NCI-H82 (cell line): Measurements from ENCODE around the gene PMEL.
"Not testable (repeated sequence)": the region's sequence is repeated elsewhere in the genome, so short reads cannot be mapped to it uniquely, and the experiment has no call there.

Experiments
- DNase-seq: peaks from one replicate; lab custom pipeline; 2025; lab: John Stamatoyannopoulos, UW

PMEL gene

DNA sequence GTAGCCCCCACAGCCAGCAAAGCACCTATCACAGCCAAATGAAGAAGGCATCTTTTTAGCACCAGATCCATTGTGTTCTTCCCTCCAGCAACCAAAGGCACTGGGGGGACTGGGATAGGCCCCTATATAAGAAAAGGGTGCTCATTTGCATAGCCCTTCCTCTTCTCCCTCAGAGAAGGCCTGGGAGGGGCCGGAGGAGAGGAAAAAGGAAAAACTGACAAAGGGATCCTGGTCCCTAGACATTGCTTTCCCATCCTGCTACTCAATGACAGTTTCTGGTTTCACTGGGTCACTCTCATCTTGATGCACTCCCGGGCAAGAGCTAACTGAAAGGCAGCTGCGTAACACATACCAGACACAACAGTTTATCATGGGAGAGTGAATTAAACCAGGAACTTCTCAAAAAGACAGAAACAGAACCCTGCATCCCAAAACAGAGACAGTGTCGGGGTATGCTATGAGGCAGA, at the start of gene PMEL:
TSS of gene PMEL (minus strand) at position 102 of the 467 bp plus-strand sequence. CDS start at position 71, 31 bp downstream.
- no peak for DNase-seq

DNA sequence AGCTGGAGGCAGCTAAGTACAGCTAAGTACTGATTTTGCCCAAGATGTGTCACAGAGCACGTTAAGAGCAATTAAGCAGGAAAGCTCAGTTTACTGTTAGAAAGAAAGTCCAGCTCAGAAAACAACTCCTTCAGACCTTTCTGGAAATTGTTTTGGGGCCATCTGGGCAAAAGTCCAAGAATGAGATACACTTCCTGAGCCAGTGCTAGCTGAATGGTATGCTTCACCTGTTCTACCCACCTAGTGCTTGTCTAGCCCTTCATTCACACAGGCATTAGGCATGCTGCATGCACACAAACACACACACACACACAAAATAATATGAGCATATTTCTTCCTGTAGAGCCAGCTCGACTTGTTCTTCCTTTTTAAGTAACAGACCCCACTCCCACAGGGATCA, 48.4 kb upstream of the PMEL start:
- DNase-seq, result no peak

DNA sequence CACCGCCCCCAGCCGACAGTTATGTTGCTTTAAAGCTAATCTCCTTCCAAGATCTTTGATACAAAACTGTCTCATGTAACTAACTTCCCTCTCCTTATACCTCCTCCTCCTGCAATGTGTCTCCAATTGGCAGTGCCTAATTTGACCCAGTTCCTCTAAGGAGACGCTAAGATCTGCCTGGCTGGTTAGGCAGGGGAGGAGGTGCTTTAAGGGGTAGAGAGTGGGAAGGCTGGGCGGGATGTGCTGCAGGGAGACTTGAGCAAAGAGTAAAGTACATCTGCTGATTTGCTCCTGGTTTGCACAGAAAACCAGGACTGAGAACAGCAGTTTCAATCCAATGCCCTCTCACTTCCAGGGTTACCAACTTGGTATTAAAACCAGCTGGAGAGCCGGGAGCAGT, 47.6 kb upstream of the PMEL start:
- no peak for DNase-seq

DNA sequence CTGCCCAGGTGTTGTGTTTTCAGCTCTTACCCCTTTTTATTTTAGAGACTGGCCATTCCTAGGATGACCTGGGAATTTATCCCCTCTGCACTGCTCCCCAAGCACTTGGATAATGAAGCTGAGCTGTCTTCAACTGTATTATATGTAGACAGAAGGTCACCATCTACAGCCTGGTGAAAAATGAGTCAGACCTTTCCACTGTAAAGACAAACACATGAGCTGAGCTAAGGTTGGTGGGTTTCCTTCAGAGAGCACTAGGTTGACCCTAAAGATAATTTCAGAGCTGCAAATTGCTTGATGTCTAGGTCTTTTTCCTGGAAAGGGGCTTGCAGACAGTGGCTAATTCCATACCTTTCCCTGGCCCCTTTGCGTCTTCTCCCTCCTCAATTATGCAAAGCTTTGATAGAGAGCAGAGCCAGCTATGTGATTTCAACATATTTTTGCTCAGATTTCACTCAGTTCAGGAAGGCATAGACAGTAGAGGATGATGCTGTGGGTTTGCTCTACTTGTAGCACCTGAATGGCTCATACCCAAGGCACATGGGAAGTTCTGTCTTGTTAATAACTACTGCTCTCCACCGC, 45.8 kb upstream of the PMEL start:
- no peak for DNase-seq

- no peak for DNase-seq
Measured at GRCh38 chr12:56010111-56010570, 44.3 kb upstream of the PMEL start.

DNA sequence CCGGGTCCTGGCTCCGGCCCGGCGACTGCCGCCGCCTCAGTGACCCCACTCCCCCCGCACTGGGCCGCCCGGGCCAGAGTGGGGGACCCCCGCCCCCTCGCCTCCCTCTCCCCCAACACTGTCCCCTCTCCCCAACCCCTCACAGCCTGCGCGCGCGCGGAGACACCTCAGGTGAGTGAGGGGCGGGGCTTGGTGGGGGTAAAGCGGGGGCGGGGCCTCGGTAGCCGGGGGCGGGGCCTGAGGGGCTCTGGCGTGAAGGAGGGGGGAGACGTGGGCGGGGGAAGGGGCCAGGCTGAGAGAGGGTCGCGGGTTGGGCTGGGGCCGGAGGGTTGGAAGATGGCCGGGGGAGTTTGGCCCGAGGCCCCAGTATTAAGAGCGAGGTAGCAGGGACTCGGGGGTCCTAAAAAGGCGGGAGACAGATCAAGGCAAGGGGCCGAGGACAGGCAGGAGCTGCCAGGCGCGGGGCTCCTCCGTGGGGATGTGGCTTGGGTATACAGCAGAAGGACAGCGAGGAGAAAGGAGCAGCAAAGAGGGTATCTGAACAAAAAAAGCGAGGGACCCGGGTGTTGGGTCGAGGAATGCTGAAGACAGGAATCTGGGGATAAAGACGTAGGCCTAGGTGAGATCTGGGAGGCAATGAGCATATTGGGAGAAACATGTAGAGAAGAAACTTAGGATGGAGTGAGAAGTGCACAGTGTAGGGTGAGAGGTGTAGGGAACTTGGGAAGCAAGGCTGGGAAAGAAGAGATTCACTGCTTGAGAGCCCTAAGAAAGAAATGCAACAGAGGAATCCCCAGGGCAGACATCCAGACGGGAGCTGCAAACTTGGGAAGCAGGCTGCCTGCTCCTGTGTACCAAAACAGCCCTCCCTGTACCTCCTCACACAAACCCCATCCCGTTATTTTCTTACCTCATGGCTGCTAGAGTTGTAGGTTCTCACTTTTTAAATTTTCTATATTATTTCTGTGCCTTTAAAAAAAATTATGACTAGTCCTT, 42.0 kb upstream of the PMEL start:
- DNase-seq, result peak; percentile 77

DNA sequence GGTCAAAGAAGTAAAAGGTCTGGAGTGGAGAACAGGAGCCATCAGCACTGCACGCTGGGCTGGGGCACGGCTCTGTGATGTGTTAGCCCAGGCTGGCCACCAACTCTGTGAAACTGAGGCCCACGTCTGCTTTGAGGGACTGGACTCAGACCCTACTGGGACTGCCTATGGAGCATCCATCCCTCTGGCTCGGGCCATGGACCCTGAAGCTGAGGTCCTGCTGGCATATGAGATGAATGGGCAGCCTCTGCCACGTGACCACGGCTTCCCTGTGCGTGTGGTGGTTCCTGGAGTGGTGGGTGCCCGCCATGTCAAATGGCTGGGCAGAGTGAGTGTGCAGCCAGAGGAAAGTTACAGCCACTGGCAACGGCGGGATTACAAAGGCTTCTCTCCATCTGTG, 38.4 kb upstream of the PMEL start:
- no peak for DNase-seq

DNA sequence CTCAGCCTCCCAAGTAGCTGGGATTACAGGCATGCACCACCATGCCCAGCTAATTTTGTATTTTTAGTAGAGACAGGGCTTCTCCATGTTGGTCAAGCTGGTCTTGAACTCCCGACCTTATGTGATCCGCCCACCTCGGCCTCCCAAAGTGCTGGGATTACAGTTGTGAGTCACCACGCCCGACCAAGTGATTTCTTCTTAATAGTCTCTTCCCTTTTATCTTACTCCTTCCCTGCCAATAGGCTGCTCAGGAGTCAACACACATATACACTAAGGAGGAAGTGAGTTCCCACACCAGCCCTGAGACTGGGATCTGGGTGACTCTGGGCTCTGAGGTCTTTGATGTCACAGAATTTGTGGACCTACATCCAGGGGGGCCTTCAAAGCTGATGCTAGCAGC, 37.5 kb upstream of the PMEL start:
- DNase-seq, result not testable (repeated sequence)

DNA sequence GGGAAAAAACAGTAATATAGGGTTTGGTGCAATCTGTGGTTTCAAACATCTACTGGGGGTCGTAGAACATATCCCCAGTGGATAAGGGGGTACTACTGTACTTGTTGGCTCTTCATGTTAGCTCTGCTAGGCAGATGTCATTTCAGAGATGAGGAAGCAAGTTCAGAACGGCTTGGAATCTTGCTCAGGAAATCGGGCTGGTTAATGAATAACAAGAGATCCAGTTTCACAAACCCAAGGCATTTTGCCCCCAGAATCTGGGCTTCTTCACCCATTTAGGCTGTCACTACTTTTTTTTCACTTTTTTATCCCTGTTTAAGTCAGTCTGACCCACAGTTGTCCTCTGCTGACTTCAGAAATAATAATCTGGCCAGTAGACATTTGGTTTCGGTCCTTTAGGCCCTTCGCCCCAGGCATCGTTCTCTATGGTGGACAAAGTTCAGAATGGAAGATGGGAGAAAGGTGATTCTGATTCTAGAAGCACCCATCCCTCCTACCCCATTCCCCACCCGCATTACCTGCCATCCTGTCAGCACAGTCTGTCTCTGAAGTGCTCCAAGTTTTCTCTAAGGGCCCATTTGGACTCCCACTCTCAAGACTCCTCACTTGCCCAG, 35.8 kb upstream of the PMEL start:
- no peak for DNase-seq

- not testable (repeated sequence) for DNase-seq
Measured at GRCh38 chr12:55999999-56000540, 34.2 kb upstream of the PMEL start.

GRCh38 chr12:55999522-55999921, 33.7 kb upstream of the PMEL start:
- not testable (repeated sequence) for DNase-seq

DNA sequence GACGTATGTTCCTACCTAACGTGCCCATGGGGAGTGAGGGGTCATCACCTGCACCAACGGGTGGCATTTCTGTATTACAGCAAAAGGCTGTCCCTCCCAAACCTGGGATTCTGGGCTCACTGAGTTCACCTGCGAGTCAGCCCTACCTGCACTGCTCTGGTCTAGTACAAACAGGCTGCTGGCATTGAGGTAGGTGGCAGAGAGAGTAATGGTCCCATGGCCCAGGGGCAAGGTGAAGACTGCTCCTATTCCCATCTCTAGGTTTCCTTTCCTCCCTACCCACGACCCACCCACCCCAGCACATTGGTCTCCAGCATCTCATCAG, 31.7 kb upstream of the PMEL start:
- no peak for DNase-seq

DNA sequence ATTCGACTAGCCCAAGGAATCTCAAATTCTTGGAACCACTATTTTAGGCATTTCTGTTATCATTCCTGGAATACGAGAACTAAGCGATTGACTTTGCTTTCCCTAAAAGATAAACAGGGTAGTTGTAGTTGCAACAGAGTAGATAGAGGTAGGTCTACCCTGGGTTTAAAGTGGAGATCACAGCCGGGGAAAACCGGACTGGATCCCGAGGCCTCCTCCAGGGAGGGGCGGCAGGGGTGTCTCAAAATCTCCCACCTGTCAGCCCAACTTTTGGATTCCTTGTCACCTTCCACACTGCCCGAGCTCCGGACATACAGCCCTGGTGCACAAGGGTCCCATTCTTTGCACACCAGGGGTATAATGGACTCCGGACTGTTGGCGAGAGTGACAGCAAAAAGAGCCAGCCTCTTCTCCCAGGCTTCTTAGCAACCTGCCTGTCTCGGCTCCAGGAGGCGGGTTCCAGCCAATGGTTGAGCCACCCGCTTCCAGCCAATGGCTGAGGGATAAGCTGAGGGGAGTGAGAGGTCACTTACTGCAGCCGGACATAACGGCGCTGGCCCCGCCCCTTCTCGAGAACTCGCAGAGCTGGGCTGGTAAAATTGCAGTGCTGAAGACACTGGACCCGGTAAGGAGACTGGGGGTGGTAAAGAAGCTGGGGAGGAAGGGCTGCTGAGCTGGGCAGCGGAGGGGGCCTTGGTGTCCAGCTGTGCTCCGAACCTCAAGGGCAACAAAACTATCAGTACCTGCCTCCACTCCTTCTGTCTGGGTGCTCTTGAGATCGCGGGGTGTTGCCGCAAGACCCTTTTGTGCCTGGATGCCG, 31.1 kb upstream of the PMEL start, which contains the start of gene SUOX:
TSS of gene SUOX (plus strand) at position 562 of the 820 bp plus-strand sequence. CDS start 4,946 bp downstream, outside the sequence.
- peak; percentile 97 for DNase-seq

DNA sequence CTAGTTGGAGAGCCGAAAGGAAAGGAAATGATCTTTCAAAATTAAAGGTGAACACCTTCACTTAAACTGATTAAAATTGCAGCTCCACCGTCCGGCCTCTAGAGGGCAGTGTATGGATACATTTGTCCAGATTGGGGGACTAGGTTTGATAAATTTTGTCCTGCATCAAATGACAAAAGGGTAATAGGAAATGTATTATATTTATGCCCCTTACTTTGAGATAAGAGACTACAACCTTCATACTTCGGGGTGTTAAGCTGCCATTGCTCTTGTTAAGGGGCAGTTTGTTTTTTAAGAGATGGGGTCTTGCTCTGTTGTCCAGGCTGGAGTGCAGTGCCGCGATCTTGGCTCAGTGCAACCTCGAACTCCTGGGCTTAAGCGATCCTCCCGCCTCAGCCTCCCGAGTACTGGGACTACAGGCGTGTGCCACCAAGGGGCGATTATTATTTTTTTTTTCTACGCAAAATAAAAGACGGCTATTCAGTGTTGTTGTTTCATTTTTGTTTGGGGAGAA, 30.4 kb upstream of the PMEL start:
- DNase-seq, result peak; percentile 80

DNA sequence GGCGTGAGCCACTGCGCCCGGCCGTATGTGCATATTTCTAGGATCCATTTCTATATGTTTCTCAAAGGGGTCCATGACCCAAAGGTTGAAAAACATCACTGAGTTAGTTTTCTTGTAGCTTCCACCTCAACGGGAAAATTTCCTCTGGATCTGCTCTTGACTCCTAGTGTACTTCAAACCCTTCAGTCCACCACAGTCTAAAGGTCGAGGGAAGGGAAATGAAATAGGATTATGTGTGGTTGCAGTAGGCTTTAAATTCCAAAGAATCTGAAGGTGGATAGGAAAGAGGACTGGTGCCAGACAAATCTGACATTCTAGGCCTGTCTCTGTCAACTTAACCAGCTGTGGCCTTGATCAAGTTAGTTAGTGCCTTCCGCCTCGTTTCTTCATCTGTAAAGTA, 29.5 kb upstream of the PMEL start:
- no peak for DNase-seq

DNA sequence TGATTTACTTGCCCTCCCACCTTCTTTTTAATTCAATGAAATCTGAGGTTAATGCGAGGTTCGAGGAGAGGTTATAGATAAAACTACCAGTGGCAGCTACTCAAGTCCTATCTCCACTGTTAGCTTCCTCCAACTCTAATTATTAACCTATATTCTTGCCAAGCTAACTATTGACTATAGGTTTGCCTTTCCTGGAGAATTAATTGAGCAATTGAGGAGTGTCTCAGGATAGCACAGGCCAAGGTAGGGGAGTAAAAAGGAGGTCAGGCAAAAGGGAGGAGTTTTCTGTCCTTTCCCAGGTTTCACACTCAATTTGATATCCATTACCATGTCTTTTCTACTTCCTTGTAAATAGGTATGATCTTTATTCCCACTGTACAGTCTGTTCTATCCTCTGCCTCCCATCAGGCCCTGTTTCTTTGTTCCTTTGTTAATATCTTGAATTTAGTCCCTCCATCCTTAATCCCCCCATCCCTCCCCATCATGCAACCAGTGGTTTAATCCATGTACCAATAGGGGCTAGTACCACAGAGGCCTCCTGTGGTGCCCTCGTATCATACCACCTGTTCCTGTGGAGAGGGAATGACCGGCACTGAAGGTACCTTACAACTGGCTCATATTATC, 27.5 kb upstream of the PMEL start:
- DNase-seq, result no peak

DNA sequence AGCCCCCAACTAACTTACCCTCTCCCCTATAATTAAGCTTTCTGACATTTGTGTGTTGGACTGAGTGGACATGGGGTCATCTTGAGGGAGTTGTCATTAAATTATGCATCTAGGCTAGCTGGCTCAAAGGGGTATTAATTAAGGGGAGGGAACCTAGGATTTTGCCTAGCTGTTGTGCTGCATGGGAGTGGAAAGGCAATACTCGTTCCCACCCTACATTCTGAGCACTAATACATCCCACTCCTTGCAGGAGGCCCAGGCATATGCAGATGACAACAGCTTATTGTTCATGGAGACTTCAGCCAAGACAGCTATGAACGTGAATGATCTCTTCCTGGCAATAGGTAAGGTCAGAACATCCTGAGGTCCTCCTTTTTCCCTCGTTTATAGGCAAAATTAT, 25.3 kb upstream of the PMEL start:
- no peak for DNase-seq

GRCh38 chr12:55985976-55986375, 20.1 kb upstream of the PMEL start:
- not testable (repeated sequence) for DNase-seq

GRCh38 chr12:55985341-55985740, 19.5 kb upstream of the PMEL start:
- no peak for DNase-seq

DNA sequence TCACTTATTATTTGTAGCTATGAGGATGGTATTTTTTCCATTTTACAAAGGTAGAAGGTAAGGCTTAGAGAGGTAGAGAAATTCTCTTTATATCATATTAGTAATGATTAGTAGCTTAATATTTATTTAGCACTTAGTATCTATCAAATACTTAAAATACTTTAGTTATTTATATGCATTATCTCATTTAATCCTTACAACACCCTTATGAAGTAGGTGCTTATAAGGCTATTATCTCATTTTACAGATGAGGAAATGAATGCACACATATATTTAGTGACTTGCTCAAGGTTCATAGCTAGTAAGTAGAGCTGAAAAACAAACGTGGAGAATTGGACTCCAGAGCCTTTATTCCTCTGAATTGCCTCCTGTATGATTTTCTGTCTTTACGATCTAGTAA, 19.0 kb upstream of the PMEL start:
- DNase-seq, result no peak
